Smooth muscle cell (in vitro differentiated cells): ENCODE measurements around the gene DNASE1L3. TPM values are rescaled to one million over a fixed set of nuclear protein-coding genes. Genes with fewer than 3 reads are reported as not detected.
A peak's percentile ranks its signal among the peaks of the same experiment; 100 is the strongest.

Experiments used
- DNase-seq: peaks from one replicate; lab custom pipeline; 2025; ENCODE audit not compliant: unreplicated experiment; lab: John Stamatoyannopoulos, UW
- H2AFZ ChIP-seq: fragments of 200-600 bp; sonication (generic); 2 replicates; pipeline ENCODE4 v1.6.0; 2016; ENCODE audit warnings: antibody characterized with exemption, low read depth, mild to moderate bottlenecking
- H3F3A ChIP-seq: fragments of 200-600 bp; sonication (generic); 2 replicates; pipeline ENCODE4 v1.6.0; 2017; ENCODE audit warnings: antibody characterized with exemption, low read depth
- H3K27ac ChIP-seq: fragments of 200-600 bp; sonication (generic); 2 replicates; pipeline ENCODE4 v1.5.1; 2016; ENCODE audit warnings: low read depth, mild to moderate bottlenecking
- H3K27me3 ChIP-seq: fragments of 200-600 bp; sonication (generic); 2 replicates; pipeline ENCODE4 v1.6.1; 2016; ENCODE audit warnings: low read depth, mild to moderate bottlenecking
- H3K36me3 ChIP-seq: fragments of 200-600 bp; sonication (generic); 2 replicates; pipeline ENCODE4 v1.5.1; 2016; ENCODE audit warnings: low read depth
- H3K4me1 ChIP-seq: fragments of 200-600 bp; sonication (generic); 2 replicates; pipeline ENCODE4 v1.5.1; 2016; ENCODE audit warnings: low read depth
- H3K4me2 ChIP-seq: fragments of 200-600 bp; sonication (generic); 2 replicates; pipeline ENCODE4 v1.6.0; 2016; ENCODE audit warnings: mild to moderate bottlenecking
- H3K4me3 ChIP-seq: fragments of 200-600 bp; sonication (generic); 2 replicates; pipeline ENCODE4 v1.5.1; 2016; ENCODE audit warnings: mild to moderate bottlenecking
- H3K79me2 ChIP-seq: fragments of 200-600 bp; sonication (generic); 2 replicates; pipeline ENCODE4 v1.6.0; 2016; ENCODE audit warnings: low read depth, mild to moderate bottlenecking
- H3K9ac ChIP-seq: fragments of 200-600 bp; sonication (generic); 2 replicates; pipeline ENCODE4 v1.6.0; 2016; ENCODE audit warnings: low read depth
- H3K9me3 ChIP-seq: fragments of 200-600 bp; sonication (generic); replicated peaks from 2 replicates; pipeline ENCODE4 v1.5.1; 2016; ENCODE audit warnings: low read depth
- H4K20me1 ChIP-seq: fragments of 200-600 bp; sonication (generic); 2 replicates; pipeline ENCODE4 v1.6.0; 2016; ENCODE audit warnings: low read depth
- WGBS: methylation state at CpG from one replicate; pipeline ENCODE4 v1.1.7; 2016; ENCODE audit warnings: low lambda C conversion rate; 5-methylcytosine and 5-hydroxymethylcytosine counted together
- polyA plus RNA-seq: library from polyadenylated mRNA; unstranded; fragments of >200 nt; fragmentation: Nextera tagmentation; extraction: Ambion mirVana; gene quantifications from 2 replicates; pipeline ENCODE4 v1.2.1, GENCODE V29; 2016
- total RNA-seq: library from RNA; depleted of rRNA; stranded (reverse); fragments of >200 nt; gene quantifications from 2 replicates; pipeline ENCODE4 v1.2.3, GENCODE V29; 2014
- TF ChIP-seq, protein P1 (sequence below): fragments of 200-600 bp; sonication (generic); IDR thresholded peaks from 2 replicates; pipeline ENCODE4 v1.5.1; 2017; ENCODE audit warnings: borderline replicate concordance, mild to moderate bottlenecking, antibody characterized with exemption; ENCODE audit not compliant: insufficient read depth, poor library complexity, severe bottlenecking

Gene DNASE1L3
- total and polyA plus RNA-seq, 2 experiments from 2014 or later = 2.0 TPM; not detected in 1

DNA sequence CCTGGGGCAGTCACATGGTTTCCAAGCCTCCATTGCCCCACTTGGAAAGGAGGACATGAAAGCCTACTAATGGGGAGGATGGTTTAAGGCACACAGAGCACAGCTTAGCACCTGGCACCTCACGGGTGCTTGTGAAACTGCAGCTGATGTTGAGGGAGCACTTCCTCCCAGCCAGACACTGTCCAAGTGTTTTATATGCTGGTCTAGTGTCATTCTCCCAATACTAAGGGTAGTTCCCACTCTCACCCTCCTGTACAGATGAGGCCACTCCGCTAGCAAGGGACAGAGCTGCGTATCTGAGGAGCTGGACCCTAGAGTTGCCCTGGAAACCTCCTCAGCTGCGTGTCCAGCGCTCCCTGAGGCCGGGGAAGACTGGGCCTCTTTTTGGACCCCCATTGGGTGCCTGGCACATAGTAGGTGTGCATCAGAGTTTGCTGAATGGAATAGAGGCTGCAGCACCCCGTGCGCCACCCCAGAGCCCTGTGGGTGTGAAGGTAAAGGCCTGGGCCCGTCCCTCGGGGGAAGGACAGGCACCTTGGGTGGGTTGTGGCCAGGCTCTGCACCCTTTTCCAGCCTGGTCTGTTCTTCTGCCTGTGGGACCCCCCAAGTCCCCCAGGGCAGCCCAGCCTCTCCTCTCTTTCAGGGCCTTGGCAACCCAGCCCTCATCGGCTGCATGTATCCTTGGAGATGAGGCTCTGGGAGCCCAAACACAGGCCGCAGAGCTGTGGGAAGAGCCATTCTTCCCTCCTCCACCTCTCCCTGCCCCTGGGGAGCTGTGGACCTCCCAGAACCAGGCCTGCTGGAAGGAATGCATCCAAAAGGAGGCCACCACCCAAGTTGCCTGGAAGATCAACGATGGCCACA lies 31.3 kb downstream of the DNASE1L3 start:
- no peak for DNase-seq
- TF ChIP-seq, protein P1, sequence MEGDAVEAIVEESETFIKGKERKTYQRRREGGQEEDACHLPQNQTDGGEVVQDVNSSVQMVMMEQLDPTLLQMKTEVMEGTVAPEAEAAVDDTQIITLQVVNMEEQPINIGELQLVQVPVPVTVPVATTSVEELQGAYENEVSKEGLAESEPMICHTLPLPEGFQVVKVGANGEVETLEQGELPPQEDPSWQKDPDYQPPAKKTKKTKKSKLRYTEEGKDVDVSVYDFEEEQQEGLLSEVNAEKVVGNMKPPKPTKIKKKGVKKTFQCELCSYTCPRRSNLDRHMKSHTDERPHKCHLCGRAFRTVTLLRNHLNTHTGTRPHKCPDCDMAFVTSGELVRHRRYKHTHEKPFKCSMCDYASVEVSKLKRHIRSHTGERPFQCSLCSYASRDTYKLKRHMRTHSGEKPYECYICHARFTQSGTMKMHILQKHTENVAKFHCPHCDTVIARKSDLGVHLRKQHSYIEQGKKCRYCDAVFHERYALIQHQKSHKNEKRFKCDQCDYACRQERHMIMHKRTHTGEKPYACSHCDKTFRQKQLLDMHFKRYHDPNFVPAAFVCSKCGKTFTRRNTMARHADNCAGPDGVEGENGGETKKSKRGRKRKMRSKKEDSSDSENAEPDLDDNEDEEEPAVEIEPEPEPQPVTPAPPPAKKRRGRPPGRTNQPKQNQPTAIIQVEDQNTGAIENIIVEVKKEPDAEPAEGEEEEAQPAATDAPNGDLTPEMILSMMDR = no peak
- Histone ChIP-seq H4K20me1 (no peaks in the 10 kb centered on the region), H3K4me3 (no peak overlapping the region), H3F3A (no peaks in the 10 kb centered on the region), H3K79me2 (no peaks in the 10 kb centered on the region), H3K9me3 (no peaks in the 10 kb centered on the region), H3K27ac (no peak overlapping the region), H3K36me3 (no peaks in the 10 kb centered on the region), H3K4me2 (no peak overlapping the region), H3K27me3 (no peaks in the 10 kb centered on the region), H3K9ac (no peak overlapping the region), H2AFZ (no peak overlapping the region), H3K4me1 (peaks cover 4% of the 10 kb centered on the region)
- WGBS = 92% methylated on average over 13 of the region's 13 CpGs

DNA sequence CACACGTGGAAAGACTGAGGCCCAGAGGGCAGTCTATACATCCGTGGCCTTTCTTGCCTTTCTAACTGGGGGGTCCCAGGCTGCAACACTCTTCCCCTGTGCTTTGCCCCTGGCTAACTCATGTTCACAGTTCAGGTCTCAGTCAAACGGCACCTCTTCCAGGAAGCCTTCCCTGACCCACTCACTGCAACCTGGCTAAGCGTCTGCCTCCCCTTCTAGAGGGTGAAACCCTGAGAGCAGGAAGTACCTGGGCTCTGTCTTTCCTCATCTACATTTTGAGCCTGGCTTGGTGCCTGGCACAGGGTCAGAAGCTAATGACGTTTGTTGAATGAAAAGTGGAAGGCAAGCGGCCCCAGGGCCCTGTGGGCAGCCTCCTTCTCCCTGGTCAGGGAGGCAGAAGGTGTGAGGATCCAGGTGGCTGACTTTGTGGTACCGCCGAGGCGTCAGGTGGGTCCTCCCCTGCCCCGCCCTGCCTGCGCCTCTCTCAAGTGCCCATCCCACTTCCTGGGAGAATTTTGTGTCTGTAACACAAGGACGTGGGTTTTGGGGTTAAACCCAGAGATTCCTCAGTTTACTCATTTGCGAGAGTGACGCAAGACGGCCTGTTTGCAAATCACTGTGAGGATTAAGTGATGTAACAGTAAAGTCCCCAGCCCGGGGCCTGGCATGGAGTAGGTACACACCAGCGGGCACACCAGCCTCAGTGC lies 32.1 kb downstream of the DNASE1L3 start:
- H3F3A ChIP-seq = no peaks in the 10 kb centered on the region
- no peak overlapping the region for H2AFZ ChIP-seq
- no peaks in the 10 kb centered on the region for H3K27me3 ChIP-seq
- H3K79me2 ChIP-seq = no peaks in the 10 kb centered on the region
- H3K27ac ChIP-seq = no peak overlapping the region
- H3K9me3 ChIP-seq = no peaks in the 10 kb centered on the region
- no peak overlapping the region for H3K9ac ChIP-seq
- TF ChIP-seq, protein P1 = no peak
- WGBS = 83% methylated on average over 17 of the region's 17 CpGs
- H3K4me2 ChIP-seq = no peak overlapping the region
- H4K20me1 ChIP-seq = no peaks in the 10 kb centered on the region
- no peak overlapping the region for H3K4me3 ChIP-seq
- H3K4me1 ChIP-seq = peaks cover 4% of the 10 kb centered on the region
- H3K36me3 ChIP-seq = no peaks in the 10 kb centered on the region
- no peak for DNase-seq

DNA sequence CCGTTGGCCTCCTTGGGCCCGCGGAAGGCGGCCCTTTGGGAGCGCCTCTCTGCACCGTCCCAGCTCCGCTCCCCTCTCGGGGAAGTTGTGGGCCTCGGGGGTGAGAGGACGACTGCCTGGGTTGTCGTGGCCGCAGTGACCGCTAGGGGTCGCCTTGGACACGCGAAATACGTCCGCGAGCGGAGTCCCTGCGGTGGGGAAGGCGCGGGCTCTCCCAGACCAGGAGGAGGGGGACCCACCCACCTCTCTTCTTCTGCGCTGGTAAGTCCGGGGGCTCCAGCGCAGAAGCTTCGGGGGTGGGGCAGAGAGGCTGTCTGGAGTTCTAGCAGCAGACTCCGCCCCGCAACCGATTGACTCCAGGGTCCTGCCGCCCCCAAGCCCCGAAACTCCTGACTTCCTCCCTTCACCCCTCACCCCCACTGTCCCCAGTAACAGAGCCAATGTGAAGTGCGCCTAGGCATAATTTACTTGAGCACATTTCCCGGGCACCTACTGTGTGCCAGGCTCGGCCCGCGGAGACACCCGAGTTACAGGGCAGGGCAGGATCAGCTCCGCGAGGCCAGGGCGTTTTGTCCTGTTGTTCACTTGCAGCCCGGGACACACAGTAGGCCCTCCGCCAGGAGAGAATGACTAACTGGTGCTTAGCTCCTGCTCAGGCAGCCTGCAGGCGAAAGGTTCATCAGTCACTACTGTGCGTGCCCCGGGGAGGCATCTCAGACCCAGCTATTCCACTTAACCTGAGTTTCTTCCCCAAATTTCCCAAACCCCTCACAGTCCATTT lies 32.8 kb downstream of the DNASE1L3 start:
- Histone ChIP-seq H3K27ac (no peak overlapping the region), H3K27me3 (no peaks in the 10 kb centered on the region), H3K9me3 (no peaks in the 10 kb centered on the region), H2AFZ (no peak overlapping the region), H3F3A (no peaks in the 10 kb centered on the region), H3K36me3 (no peaks in the 10 kb centered on the region), H3K4me1 (peaks cover 4% of the 10 kb centered on the region), H3K4me3 (peak overlapping the region; percentile 47), H3K79me2 (no peaks in the 10 kb centered on the region), H3K9ac (no peak overlapping the region), H4K20me1 (no peaks in the 10 kb centered on the region), H3K4me2 (peak overlapping the region; percentile 85)
- TF ChIP-seq, protein P1 = peak; percentile 90
- peak; percentile 78 for DNase-seq
- WGBS = 19% methylated on average over 45 of the region's 46 CpGs
